Eye (tissue), 1 donor: ENCODE measurements around the gene PLD3.

ENCODE experiments used
- DNase-seq: peaks from one replicate; pipeline ENCODE4 v3.0.0-alpha.2; 2015

The PLD3 gene, protein sequence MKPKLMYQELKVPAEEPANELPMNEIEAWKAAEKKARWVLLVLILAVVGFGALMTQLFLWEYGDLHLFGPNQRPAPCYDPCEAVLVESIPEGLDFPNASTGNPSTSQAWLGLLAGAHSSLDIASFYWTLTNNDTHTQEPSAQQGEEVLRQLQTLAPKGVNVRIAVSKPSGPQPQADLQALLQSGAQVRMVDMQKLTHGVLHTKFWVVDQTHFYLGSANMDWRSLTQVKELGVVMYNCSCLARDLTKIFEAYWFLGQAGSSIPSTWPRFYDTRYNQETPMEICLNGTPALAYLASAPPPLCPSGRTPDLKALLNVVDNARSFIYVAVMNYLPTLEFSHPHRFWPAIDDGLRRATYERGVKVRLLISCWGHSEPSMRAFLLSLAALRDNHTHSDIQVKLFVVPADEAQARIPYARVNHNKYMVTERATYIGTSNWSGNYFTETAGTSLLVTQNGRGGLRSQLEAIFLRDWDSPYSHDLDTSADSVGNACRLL

DNA sequence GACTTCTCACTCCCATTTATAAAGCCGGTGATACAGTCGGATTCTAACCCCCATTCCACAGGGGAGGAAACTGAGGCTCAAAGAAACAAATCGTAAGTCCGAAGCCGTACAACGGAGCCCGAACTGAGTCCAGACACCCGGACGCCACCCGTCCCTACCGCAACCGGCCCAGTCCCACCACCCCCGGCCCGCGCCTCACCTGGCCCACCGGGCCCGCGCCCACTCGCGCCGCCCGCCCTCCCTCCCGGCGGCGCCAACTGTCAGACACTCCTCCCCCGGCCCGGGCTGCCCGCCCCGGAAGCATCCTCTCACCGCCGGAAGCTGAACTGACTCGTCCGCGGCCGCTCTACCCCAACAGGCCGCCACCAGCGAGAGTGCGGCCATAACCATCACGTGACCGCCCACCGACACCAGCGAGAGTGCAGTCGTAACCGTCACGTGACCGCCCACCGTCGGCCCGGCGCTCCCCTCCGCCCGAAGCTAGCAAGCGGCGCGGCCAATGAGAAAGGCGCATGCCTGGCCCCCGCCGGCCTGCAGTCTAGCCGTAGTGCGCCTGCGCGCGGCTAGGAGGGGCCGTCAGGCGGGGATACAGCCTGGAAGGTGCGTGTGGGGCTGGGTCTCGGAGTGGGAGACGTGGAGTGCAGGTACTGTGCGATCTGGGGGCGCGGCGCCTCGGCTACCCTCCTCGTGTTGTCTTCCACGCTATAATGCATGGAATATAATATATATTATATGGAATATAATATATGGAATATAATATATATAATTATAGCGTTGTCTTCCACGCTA is at the start of gene PLD3, which contains the start of gene C19orf47:
TSS of gene PLD3 (plus strand) at position 571 of the 789 bp plus-strand sequence. CDS start 17,789 bp downstream, outside the sequence.
TSS of gene C19orf47 (minus strand) at position 273 of the 789 bp plus-strand sequence. CDS start 6,540 bp downstream, outside the sequence.
- peak; percentile 99 for DNase-seq

DNA sequence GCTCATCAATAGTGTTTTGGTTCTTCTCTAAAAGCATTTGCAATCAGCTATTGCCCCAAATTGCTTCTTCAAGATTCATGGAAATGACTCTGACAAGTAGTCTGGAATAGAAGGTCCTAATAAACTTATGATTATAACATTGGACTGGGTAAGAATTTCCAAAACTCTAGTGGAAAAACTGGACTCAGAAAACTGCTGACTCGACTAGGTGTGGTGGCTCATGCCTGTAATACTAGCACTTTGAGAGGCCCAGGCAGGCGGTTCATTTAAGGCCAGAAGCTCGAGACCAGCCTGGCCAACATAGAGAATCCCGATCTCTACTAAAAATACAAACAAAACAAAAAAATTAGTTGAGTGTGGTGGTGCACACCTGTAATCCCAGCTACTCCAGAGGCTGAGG is 47.8 kb upstream of the PLD3 start:
- no peak for DNase-seq

GRCh38 chr19:40302224-40303011 is 46.1 kb upstream of the PLD3 start:
- DNase-seq = no peak

- no peak for DNase-seq
Measured at GRCh38 chr19:40303765-40304164, 44.7 kb upstream of the PLD3 start.

GRCh38 chr19:40304306-40304705 is 44.2 kb upstream of the PLD3 start:
- DNase-seq = peak; percentile 11

DNA sequence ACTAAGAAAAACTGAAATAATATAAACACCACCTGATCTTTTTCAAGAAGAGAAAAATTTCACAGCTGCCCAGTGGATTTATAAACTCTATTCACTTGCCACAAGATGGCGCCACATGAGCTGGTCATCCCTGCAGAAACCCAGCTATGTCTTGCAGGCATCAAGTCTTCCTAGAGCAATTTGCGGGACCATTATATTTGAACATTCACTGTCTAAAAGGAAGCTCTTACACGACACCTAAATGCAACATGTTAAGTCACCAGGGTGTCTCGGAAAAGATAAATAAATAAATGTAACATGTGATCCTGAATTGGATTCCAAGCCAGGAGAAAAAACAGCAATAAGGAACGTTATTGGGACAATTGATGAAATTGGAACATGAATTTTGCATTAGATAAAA is 43.1 kb upstream of the PLD3 start:
- peak; percentile 93 for DNase-seq

DNA sequence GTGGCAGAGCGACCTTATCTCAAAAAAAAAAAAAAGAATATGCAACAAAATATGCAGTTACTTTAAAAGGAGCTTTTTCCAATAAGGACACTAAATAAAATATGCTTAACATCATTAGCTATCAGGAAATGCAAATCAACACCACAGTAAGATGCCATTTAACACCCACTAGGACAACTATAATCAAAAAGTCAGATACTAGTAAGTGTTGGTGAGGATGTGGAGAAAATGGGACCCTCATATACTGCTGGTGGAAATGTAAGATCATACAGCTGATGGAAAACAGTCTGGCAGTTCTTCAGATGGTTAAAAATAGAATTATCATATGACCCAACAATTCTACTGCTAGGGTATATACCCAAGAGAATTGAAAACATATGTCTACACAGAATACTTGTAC is 38.8 kb upstream of the PLD3 start:
- DNase-seq = no peak

- DNase-seq = no peak
Measured at GRCh38 chr19:40312533-40312932, 36.0 kb upstream of the PLD3 start.

DNA sequence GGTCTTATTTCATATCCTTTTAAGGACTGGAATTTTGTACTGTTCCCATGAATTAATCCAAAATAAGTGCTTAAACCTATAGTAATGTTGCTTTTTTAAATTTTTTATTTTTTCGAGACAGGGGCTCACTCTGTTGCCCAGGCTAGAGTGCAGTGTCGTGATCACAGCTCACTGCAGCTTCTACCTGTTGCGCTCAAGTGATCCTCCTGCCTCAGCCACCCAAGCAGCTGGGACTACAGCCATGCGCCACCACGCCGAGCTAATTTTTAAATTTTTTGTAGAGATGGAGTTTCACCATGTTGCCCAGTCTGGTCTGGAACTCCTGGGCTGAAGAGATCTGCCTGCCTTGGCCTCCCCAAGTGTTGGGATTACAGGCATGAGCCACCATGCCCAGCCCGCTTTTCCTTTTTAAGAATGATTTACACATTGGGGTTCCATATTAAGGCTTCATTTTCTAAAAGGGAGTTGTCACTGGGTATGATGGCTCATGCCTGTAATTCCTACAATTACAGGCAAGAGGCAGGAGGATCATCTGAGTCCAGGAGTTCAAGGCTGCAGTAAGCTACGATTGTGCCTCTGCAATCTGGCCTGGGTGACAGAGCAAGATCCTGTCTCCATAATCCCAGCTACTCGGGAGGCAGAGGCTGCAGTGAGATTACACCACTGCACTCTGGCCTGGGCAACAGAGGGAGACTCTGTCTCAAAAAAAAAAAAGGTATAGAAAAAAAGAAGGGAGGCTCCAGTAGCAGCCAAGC is 35.1 kb upstream of the PLD3 start:
- DNase-seq = no peak

- no peak for DNase-seq
Measured at GRCh38 chr19:40314656-40315055, 33.8 kb upstream of the PLD3 start.

- DNase-seq = no peak
Measured at GRCh38 chr19:40315812-40316470, 32.6 kb upstream of the PLD3 start.

GRCh38 chr19:40317338-40317737 is 31.2 kb upstream of the PLD3 start:
- no peak for DNase-seq

DNA sequence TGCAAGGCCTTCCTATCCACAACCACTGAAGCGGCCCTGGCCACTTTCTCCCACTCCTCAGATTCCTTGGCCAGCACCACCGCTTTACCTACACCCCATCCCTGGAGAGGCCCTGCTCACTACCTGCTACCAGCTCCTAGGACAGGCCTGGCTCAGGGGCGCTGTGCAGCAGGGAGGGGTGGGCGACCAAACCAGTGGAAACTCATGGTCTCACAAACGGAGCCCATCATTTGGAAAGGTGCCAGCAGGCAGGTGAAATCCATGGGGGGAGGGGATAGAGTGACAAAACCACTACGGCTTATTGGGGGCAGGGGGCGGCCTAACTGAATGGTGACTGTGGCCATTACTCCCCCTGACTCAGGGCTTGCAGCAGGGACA is 27.9 kb upstream of the PLD3 start:
- no peak for DNase-seq

- no peak for DNase-seq
Measured at GRCh38 chr19:40321076-40321475, 27.4 kb upstream of the PLD3 start.

DNA sequence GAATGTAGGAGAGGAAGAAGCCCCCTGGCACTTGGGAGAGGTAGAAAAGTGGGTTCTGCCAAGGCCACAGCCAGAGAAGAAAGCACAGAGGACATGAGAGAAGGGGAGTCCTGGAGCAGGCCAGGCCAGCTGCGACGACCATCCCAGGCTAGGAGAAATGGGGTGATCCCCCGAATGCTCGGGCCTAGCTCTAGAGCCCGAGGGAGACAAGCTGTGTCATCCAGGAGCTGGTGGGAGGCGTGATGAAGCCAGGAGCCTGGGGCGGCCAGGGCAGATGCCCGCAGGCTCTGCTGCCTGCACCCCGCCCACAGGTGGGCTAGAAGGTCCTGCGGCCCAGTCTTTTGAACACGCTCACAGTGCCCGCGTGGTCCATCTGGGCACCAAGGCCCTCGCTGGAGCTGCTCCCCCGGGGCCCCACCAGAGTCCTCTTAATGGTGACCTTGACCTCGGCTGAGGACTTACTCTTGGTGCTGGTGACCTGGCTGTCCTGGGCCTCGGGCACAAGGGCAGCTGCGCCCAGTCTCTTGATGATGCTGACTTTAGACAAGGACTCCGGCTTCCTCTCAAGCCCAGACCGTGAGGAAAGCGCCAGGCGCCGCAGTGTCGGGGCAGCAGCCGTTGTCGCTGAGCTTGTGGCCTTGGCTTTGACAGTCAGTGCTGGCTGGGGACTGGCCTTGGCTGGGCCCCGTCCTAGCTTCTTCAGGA is 26.8 kb upstream of the PLD3 start:
- DNase-seq = no peak

GRCh38 chr19:40322271-40322610 is 26.3 kb upstream of the PLD3 start:
- DNase-seq = no peak

DNA sequence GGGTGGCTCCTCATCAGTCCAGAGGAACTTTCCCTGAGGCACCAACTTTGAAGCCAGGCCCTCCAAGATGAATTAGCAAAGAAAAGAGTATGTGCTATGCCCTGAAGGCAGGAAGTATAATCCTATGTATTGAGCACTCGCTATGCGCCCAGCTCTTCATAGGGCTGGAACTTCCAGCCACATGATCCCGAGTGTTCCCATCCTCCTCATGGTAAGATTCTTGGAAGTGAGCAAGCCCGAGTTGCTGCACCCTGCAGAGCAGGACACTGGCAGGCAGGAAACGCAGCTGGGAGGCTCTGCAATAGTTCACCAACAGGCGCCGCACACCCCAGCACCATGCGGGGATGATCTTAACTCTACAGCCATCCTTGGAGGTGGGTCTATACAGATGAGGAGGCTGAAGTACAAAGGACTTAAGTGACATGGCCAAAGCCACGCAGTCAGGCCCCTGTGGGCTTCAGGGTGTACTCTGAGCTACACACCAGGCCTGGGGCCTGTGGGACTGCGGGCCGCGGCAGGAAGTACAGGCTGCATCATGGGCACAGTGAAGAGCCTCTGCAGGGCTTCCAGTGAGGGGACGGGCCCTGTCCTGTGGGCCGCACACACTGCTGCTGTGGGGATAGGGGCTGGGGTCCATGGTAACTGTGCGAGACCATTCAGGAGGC is 25.4 kb upstream of the PLD3 start:
- no peak for DNase-seq

- no peak for DNase-seq
Measured at GRCh38 chr19:40323705-40324104, 24.8 kb upstream of the PLD3 start.

GRCh38 chr19:40326201-40326600 is 22.3 kb upstream of the PLD3 start:
- DNase-seq = no peak

DNA sequence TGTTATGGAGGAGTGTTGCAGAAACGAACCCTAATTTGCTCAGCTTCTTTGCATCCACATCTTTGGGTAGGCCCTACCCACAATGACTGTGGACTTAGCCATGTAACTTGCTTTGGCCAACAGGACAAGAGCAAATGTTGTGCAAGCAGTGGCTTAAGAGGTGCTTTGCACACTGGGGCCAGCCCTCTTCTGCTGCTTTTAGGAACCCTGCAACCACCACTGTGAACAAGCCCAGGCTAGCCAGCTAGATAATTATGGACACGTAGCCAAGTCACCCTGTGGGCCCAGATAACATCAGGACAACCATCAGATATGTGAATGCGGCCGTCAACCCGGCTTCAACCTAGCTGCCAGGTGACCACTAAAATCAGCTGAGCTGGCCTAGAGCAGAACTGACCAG is 17.4 kb upstream of the PLD3 start:
- no peak for DNase-seq

- DNase-seq = no peak
Measured at GRCh38 chr19:40332669-40333068, 15.8 kb upstream of the PLD3 start.
